GM19395 (cell line): Measurements from ENCODE around the gene RPRML.
"Not testable (repeated sequence)": the region's sequence is repeated elsewhere in the genome, so short reads cannot be mapped to it uniquely, and the experiment has no call there.

ENCODE experiments used
- ATAC-seq: cut with Tn5 transposase; IDR thresholded peaks from one replicate; pipeline ENCODE4 v1.9.1; 2021; ENCODE audit warnings: mild to moderate bottlenecking, moderate library complexity; ENCODE audit not compliant: unreplicated experiment

Gene RPRML

DNA sequence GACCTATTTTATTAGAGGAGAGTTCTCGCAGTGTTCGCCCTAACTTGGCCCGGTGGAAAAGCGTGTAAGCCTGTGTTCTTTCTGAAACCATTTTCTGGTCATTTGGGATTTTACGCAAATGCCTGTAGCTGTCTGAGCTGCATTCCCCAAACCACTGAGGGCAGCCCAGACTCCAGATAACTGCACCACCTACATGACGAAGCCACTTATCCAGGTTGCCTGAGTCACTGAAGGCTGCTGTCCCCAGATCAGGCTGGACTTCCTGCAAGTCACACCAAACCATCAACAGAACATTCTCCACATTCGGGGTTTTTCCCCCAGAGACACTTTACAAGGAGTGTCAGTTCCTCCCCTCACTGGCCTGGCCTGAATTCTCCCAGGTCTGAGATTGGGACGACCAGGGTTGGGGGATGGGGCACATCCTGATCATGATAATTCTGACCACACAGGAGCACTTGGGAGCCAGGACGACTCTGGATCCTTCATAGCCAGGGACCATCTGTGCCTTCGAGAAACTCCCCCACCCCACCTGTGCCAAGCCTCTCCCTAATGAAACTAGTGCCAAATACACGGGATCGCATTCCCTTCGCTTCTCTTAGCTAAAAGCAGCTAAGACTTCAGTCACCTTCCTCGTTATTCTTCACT, 2.3 kb downstream of the RPRML start:
- no peak for ATAC-seq

DNA sequence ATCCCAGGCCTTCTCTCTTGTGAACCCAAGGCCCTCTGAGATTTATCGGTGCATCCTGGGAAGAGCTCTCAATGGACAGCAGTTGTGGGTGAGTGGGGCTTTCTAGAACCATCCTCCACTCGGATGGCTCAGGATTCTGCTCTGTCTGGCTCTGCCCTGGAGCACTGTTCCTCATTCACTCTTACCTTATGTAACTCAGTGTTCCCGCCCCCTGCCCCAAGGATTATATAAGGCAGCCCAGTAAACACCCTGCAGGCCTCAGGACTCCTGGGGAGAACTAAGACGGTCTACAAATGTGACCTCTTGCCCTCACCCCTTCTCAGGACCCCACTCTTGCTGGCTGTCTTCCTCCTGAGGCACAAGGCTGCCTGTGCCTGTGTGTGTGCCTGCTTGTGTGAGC, 3.8 kb downstream of the RPRML start:
- ATAC-seq: no peak

DNA sequence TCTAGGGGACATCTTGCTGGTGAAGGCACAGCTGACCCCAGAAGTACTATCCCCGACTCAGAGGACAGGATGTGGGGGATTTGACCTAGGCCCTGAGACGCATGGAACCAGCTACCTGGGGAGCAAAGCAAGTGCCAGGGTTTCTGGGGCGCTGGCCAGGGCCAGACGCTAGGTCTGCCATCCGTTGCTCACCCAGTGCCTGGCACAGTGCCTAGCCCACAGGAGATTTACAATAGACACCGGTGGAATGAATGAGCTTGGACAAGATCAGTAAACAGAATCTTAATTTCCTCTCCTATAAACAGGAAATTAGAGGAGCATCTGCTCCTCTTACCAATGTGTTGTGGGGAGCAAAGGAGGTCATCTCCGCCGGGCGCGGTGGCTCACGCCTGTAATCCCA, 5.0 kb downstream of the RPRML start:
- ATAC-seq: no peak

DNA sequence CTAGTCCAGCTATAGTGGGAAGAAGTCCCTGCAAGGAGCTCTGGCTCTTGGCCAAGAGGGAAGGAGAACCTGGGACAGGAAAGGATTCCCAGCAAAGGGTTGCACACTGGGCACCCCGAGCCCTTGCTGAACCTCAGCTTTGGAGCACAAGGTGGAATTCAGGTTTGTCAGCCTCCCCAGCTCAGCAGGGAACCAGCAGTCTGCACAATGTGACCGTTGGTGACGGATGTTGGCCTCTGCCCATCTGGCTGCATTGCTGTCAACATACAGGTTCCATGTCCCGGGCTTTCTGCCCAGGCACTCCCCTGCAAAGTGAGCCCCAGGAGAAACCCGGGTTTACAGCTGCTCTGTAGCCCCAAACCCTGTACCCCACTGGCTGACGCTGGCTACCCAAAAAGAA, 6.7 kb downstream of the RPRML start:
- no peak for ATAC-seq

DNA sequence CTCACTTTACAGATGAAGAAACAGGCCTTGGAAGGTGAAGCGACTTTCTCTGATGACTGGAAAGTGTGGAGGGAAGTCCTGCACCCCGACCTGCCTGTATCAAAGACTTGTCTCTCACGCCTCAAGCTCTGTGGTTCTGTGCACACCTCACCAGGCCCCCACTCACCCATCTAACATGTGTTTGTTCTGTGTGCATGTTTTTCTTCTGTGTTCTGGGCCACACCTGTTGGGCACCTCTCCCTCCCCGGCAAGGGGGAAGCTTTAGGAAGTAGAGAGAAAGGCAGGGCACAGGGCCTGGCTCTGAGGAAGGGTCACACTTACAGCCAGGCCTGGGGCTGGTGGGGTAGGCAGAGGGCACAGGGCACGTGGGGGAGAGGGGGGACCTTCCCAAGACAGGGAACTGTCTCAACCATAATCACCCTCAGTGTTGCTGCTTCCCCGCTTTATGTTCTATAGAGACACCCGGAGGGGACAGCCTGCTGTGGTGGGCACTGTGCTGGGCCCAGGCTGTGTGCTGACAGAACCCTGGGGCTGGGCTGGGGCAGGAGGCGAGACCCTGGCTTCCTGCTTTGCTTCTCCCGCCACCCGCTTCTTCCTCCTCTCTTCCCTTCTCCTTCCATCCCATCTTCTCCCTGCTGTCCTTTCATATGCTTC, 7.3 kb downstream of the RPRML start:
- ATAC-seq: no peak

DNA sequence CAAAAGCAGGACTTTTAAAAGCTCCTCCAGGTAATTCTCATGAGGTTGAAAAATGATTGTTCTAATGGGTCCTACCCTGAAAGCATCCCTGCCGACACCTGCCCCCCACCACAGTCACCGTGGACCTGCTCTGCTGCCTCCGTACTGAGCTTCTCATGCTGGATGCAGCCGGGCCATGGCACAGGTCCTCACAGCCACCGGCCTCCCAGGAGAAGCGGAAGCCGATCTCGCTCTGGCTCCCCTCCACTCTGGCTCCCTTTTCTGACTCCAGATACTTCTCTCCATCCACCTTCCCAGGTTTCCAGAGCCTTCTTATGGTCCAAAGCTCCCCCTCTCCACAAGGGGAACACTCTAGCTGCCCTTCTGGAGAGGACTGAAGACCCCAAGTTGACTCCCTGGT, 10.2 kb downstream of the RPRML start:
- no peak for ATAC-seq

DNA sequence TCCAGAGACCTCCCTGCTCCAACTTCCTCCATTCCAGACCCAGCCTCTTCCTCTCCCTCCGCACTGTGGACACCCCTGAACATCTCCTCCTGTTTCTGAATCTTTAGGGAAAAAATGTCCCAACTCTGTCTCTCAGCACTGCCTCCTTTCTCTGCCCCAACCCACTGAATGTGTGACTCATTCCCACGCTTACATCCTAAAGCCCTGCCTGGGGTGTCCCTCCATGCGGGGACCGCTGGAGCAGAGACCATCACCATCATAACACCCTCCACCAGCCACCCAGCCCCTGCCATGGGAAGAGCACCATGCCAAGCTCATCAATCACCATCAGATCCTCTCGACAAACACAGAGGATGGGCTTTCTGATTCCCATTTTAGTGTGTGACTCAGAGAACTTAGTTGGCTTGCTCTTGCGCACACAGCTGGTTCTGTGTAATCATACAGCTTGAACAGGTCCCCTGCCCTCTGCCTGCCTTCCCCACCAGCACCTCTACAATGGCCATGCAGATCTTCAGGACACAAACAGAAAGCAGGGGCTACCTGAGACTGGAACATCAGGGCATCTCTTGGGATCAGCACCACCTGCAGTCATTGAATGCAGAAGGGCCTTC, 10.7 kb downstream of the RPRML start:
- no peak for ATAC-seq

DNA sequence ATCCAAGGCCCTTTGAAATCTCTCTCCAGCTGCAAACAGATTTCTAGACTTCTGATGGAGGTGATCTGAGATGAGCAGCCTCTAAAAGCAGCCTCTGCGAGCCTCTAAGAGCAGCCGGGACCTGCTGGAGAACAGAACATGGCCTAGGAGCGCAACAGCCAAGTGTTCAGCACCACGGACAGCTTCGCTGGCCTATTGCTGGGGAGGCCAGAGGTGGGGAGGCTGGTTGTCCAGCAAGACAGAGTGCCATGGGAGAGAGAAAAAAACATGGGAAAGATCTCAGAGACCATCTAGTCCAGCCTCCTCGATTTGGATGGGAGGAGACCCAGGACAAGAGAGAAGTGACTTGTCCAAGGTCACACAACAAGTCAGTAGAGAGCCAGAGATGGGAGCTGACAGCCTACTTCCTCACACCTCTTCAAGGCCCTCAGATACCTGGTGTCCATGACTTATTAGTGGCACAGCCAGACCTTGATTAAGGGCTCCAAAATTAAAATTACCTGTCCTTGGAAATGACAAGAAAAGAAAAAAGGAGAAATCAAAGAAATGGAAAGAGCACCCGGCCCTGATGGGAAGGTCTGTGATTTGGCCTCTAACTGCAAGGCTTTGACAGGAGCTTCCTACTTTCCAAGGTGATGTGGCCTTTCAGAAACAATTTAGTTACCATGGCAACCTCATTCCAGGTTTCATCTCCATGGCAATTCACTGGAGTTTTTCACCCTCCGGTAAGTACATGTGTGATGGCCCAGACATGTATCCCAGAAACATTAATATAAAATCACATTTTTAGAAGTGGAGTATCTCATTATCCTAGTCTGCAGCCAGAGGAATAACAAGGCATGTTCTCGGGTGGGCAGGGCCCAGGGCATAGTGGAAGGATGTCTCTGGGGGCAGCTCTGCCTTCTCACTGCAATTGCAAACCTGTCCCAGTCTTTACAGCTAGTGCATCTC, 14.5 kb downstream of the RPRML start:
- ATAC-seq: no peak

DNA sequence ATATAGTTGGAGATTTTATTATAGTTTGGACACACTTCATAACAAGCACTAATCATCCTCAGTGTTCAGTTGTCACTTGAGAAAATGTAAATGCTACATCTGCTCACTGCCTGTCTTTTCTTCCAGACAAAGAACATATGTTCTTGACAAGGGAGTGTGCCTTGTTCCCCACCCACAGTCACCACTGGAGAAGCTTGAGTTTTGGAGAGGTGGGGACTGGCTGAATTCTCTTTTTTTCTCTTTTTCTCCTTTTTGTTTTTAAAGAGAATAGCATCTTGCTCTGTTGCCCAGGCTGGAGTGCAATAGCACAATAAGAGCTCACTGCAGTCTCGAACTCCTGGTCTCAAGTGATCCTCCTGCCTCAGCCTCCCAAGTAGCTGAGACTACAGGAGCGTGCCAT, 15.5 kb downstream of the RPRML start:
- no peak for ATAC-seq

DNA sequence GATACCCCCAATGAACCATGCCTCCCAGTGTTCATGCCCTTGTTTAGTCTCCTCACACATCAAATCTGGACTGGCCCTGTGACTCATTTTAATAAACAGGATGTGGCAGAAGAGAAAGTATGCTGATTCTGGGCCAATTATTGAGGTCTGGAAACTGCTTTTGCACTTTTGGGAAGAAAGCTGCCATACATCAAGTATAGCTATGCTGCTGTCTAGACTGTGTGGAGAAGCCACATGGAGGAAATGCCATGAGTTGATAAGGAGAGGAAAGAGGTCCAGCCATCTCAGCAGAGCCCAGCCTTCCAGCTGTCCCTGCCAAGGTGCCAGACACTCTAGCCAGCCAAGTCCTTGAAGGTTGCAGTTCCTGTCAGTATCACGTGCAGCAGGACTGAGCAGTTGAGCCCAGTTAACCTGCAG, 16.7 kb downstream of the RPRML start:
- ATAC-seq: no peak

DNA sequence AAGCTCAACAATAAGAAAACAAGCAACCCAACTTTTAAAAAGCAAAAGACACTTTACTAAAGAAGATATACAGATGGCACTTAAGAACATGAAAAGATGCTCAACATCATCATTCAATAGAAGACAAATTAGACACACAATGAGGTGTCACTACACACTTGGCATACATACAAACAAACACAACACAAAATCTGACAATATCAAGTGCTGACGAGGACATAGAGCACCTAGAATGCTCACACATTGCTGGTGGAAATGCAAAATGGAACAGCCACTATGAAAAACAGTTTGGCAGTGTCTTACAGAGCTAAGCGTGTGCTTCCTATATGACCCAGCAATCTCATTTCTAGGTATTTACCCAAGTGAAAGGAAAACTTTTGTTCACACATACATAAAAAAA, 18.9 kb downstream of the RPRML start:
- no peak for ATAC-seq

DNA sequence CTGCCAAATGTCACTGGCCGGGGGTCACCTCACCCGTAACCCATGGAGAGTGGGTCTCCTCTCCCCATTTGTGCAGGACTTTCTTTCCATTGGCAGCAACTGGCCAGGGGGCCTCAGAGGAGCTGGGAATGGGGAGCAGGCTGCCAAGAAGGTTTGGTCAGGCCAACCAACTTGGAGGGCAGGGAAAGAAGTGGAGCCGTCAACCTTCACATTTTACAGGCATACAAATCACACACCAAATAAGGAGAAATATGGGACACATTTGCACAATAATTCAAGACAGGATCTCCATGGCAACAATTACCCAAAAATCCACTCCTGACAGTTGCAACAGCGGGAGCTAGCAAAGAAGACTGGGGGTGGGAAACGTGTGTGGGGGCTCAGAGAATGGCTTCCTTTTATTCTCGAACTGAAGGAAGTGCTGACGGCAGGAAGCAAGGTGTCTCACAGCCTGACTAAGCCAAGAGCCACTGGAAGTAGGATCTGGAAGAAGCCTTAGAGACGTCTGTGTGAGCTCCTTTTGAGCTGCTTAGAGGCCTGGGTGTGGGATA, 20.9 kb downstream of the RPRML start:
- no peak for ATAC-seq

DNA sequence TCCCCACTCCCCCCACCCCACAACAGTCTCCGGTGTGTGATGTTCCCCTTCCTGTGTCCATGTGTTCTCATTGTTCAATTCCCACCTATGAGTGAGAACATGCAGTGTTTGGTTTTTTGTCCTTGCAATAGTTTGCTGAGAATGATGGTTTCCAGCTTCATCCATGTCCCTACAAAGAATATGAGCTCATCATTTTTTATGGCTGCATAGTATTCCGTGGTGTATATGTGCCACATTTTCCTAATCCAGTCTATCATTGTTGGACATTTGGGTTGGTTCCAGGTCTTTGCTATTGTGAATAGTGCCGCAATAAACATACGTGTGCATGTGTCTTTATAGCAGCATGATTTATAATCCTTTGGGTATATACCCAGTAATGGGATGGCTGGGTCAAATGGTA, 25.9 kb downstream of the RPRML start:
- not testable (repeated sequence) for ATAC-seq

DNA sequence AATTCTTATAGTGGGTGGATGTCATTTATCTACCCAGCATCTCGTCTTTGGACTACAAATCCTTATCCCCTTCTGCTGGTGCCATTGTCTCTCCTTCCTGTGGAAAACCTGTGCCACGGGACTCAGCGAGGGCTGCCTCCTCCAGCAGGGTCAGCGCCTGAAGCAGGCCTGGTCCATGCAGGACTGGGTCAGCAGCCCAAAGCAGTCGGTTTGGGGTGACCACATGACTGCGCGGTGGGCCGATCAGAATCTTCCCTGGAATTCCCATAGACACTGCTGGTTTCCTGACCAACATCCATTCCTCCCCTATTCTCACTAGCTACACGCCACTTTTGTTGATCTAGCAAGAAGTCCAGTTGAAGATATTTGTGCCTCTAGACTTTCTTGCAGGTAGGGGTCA, 26.9 kb downstream of the RPRML start:
- no peak for ATAC-seq

DNA sequence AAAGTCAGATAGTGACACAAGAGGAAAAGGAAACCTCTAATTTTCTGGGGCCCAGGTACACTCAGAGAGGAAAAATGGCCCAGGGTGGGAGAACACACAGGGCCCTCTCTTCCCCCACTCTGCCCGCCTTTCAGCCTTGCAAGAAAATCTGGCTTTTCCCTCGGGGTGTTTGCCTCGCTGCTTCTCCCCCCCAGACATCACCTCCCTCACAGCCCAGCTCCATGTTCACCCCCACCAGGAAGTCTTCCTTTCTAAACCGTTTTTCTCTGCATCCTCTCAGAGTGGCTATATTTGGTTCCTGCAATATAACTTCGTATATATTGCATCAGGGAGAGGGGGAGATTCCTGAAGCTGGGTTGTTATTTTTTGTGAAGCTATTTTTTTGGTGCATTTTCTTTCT, 27.3 kb downstream of the RPRML start:
- ATAC-seq: no peak

DNA sequence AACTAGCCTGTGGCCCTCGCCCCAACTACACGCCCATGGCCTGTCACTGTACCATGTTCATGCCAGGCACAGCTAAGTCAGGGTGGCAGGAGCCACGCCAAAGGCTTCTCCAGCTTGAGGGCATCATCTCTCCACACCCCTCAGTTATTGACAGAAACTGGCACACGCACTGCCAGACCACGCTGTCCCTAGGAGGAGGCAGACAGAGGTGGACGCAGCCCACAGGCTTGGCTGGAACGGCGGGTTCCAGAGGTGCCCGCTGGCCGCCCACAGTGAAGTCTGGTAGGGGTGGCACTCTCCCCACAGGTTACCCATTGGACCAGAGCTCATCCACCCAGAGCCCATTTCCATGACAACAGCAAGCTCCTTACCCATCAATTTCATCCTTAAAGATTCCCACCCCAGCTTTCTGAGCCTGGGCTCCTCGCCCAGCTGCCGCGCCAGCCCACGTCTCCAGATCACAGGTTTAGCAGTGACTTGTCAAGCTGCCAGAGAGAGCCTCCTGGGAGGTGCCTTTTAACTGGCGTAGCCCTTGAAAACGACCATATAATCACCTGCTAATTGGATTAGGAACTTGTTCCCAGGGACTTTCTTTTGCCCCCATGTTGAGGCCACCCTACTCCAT, 27.9 kb downstream of the RPRML start:
- no peak for ATAC-seq

DNA sequence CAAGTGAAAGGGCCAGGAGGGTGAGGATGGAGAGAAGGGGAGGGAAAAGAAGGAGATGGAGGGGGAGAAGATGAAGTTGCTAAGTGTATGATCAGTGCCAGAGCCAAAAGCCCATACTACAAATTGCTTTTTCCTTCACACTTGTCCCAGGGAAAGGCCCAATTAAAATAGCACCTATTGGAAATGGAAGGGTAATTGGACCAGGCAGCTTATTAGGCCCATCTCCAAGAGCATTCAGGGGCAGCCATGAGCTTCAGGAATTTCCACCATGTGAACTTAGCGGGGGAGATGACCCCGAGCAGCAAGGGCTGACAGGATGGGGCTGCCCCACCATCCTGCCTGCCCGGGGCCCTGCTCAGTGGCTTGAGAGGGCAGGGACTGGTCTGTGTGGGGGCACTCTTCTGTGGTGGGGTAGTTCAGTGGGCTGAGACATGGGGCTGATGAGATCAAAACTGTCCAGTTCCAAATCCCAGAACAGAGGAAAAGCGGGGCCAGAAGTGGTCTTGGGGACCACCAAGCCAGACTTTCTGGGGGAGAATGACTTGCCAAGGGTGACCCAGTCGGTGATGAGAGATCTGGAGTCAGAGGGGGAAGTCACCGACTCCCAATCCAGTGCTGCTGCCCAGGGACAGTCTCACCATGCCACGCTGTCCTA, 28.6 kb downstream of the RPRML start:
- ATAC-seq: no peak

DNA sequence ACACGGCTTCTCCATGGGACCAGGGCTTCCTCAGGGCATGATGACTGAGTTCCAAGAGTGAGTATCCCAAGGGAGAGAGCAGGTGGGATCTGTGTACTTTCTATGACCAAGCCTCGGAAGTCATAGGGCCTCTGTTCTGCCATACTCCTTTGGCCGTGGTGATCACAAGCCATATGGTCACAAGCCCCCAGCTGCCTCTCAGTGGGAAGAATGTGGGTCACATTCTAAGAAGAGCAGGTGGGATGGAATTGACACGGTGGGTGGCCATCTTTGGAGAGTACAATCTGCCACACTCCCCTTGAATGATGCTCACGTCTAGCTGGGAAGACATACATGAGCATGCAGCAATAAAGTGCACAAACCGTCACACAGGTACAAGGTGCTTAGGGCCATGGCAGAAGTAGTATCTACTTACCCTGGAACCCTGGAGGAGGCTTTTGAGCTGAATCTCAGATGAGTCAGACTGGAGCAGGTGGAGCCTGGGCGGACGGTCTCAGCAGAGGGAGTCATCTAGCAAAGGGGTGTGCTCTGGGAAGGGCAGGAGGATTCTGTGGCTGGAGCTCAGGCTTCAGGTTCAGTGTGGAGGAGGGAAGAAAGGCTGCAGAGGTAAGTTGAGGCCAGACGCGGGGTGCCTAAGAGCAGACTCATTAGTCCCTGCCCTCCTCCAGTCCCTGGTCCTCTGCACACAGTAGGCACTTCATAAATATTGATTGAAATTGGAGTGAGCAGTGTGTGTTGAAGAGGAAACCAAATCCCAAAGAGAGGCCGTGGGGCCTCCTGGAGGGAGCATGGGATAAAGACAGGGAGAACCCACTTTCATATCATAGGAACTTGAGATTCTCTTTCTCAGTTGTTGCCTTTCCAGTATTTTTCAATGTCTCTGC, 29.5 kb downstream of the RPRML start:
- ATAC-seq: no peak

DNA sequence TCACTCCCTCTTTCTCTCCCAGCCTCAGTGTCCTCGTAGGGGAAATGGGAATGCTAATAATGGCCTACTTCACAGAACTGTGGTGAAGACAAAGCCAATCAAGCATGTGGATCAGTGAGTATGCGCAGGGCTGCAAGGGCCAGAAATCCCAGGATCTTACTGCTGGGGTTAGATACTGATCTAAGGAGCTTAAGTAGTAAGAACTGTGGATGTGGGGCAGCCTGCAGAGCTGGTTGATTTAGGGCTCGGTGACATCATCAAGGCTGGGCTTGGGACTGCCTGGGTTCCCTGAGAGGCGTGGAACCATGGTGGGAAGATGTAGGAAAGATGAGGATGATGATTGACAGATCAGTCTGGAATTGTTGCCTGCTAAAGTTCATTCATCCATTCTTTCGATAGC, 30.5 kb downstream of the RPRML start:
- no peak for ATAC-seq
